HG03175 (cell line): Measurements from ENCODE around the gene AARS2.
A peak's percentile ranks its signal among the peaks of the same experiment; 100 is the strongest.

Experiments
- ATAC-seq: cut with Tn5 transposase; IDR thresholded peaks from one replicate; pipeline ENCODE4 v1.9.1; 2021; ENCODE audit warnings: mild to moderate bottlenecking, moderate library complexity; ENCODE audit not compliant: unreplicated experiment

AARS2 gene

DNA sequence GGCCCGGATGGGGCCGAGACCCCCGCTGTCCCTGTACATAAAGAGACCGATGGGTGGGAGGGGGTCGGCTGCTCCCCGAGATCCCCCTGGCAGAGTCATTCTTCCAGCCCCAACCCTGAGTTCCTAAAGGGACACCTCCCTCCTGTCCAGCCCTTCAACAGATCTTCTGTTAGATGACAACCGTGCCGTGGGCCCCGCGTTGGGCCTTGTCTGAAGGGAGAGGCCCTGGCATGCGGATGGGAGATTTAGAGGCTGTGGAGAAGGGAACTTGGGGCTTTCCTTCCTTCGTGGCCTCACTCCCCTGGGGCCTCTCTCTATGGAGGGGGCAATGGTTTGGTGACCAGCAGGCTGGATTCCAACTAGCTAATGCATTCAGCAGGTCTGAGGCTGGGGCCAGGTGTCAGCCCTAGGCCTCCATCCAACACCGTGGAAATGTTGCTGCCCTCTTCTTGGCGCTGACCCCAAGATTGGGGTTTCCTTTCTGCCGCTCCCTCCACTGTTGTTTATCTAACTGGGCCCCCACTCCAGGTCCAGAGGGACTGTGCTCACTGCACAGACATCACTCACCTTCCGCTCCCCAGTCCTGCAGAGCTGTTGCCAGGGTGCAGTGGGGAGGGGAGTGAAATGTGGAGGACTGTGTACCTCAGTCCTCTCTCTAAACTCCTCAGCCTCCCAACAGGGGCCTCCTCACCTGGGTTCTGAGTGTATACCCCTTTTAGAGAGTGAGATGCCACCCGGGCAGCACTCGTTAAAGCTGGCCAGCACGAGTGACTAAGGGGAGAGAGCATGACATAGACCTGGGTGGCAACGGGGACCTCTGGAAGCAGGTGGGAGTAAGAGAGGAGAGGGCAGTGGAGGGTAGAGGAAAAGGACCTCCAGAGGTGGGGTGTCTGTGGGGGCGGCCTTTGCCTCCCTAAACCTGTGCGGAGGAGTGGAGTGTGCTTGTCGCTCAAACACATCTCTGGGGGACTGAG lies 36.2 kb downstream of the AARS2 start:
- no peak for ATAC-seq

GRCh38 chr6:44275749-44276648 lies 37.1 kb downstream of the AARS2 start:
- no peak for ATAC-seq

- no peak for ATAC-seq
These were observed 37.8 kb downstream of the AARS2 start for GRCh38 chr6:44275271-44275748.

DNA sequence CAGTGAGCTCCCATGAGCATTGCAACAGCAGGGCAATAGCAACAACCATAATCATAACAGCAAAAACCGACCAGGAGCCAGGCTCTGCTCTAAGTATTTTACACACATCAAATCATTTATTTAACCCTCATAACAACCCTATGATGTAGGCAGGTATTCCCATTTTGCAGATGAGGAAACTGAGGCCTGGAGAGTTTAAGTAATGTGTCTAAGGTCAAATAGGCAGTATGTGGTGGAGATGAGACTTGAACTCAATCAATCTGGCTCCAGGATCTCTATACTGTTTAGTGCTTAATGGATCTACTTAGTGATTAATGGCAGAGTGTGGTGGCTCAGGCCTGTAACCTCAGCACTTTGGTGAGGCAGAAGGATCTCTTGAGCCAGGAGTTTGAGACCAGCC lies 39.5 kb downstream of the AARS2 start:
- ATAC-seq: no peak

- no peak for ATAC-seq
These were observed 40.1 kb downstream of the AARS2 start for GRCh38 chr6:44272999-44273566.

DNA sequence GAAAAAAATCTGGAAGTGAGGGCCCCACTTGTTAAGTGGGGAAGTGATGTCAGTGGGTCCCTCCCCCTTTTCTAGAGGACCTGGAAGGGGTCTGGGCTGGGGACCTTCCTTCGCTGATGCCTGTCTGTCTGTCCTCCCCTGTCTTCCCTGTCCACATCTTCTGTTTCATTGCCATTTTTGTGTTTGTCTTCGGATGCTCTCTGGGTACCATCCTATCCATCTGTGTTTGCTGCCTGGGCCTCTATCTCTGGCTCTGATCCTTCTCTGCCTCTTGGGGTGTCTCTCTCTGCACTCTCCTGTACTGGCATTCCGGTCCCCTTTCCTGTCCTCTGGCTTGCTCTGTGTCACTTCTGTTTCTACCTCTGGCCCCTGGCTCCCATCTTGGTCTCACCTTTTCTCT lies 40.6 kb downstream of the AARS2 start:
- no peak for ATAC-seq

DNA sequence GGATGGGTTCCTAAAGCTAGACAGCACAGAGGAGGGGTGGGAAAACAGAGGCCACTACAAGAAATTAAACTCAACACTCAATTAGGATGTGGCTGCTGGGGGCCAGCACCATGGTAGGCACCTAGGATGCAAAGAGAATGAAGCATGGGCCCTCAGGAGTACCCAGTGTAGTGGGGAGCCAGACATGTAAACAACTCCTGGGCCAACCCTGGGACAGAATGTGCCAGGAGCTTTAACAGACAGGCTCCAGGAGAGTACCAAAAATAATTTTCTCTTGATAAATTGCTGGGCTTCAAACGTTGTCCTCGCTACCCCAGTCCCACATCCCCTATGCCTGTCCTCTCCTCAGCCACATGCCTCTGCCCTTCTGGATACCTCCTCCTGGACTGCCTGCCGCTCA lies 41.2 kb downstream of the AARS2 start:
- no peak for ATAC-seq

DNA sequence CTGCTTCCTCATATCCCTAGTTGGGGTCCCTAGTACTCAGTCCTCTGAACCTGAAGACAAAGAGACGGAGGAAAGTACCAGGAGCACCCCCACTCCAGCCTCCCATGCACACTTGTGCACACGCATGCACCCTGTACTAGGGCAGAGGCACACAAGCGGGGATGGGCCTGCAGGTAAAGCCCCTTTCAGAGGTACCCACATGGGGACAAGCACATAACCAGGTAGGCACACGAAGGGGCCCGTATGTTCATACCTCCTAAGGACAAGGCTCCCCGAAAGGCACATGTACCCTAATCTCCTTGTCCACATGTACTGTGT lies 41.8 kb downstream of the AARS2 start:
- no peak for ATAC-seq

DNA sequence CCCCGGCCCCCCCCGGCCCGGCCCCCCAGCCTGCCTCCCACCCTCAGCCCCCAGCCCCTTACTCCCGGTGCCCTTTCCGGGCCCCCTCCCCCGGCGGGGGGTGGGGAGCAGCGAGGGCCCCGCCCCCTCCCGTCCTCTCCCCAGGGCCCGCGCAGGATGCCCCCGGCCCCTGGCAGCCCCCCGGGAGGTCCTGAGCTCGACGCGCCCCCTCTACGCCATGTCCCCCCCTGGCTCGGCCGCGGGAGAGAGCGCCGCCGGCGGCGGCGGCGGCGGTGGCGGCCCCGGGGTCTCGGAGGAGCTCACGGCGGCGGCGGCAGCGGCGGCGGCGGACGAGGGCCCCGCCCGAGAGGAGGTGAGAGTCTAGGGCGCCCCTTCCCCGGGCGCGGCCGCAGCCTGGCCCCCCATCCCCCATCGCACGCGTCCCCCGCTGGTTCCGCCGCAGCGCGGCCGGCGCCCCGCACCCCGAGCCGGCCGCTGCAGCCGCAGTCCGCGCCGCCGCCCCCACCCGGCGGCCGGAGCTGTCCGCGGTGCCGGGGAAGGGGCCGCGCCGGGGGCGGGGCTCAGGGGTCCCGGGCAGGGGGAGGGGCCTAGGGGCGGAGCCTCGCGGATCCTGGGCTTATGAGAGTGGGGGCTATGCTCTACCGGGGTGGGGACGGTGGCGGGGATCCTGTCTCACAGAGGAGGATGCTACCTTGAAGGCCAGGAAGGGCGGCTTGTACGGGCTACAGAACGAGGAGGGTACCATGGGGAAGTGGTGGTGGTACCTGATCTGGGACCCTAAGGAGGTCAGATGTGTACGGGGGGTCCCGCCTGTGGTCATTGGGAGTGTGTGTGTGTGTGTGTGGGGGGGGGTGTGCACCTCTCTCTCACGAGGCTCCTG lies 42.4 kb downstream of the AARS2 start:
- ATAC-seq: no peak

DNA sequence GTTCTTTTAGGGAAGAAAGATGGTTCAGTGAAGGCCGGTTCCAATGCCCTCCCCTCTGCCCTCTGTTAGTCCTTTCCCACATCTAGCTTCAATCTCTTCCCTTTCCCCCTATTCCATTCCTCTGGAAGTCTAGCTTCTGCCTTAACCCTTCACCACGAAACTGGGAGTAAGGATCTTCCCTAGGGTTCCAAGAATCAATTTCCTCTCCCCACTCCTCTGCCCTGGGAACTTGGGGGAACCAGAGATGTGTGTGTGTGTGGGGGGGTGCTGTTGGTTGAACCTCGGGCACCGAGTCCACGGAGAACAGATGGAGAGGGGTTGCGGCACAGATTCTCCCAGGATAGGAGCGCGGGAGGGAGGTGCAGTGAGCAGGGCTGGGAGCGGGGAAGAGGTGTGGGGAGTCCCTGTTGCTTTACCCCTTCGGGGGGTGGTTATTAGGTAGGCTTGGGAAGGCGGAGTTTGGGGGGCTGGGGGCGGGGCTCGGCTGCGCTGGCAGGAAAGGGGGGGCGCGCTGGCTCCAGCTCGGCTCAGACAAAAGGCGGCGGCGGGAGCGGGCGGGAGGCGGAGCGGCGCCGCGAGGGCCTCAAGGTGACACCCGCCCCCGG lies 43.1 kb downstream of the AARS2 start, which contains the start of gene TMEM151B:
TMEM151B (plus strand) TSS at position 530 of the 605 bp plus-strand sequence. CDS start 293 bp downstream, outside the sequence.
- no peak for ATAC-seq

DNA sequence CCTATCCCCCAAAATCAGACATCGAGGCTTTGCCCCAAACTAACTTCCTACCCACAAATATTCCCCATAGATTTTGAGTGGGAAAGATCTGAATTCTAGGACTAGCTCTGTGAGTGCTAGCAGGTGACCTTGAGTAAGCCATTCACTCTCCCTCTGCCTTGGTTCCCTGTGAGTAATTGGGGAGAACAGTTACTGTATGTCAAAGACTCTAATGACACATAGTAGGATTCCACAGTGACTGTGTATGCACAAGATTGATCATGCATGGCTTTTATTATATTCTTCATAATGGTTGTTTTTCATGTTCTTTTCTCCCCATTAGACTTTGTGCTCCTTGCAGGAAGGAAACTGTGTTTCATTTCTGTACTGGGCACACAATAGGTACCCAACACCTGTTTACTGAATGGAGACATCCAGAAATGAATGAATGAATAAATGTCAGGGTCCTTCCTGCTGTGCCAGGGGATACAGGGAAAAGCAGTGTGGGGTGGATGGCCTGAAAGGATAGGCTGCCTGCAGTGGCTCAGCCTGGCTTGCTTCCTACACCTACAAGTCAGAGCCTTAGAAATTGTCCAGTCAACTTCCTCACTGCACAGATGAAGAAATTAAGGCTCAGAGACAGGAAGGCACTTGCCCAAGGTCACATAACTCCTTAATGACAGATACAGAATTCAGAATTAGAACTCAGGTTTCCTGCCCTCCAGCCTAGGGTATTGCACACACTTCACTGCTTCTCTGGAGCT lies 43.8 kb downstream of the AARS2 start:
- no peak for ATAC-seq

DNA sequence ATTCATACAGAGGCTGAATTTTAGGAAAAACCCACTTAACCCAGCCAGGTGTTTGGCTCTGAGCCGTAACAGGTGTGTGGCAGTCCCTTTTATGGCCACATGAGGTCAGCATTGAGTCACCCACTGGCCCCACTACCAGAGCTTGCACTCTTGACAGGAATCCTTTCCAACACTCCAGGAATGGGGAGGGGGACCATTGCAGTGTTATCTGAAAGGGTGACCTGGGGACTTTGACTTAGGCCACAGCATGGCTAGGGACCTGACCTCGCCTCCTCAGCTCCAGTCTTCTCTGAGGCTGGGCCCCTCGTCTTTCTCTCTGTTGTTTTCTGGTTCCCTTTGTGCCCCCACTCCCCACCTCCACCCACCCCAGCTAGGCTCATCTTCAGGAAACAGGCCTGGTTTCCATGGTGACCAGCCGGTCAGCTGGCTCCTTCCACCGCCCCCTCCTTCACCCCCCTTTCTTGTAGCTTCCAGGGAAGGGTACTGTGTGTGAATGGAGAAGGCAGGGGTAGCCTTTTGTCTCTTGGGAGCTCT lies 45.0 kb downstream of the AARS2 start:
- ATAC-seq: no peak

DNA sequence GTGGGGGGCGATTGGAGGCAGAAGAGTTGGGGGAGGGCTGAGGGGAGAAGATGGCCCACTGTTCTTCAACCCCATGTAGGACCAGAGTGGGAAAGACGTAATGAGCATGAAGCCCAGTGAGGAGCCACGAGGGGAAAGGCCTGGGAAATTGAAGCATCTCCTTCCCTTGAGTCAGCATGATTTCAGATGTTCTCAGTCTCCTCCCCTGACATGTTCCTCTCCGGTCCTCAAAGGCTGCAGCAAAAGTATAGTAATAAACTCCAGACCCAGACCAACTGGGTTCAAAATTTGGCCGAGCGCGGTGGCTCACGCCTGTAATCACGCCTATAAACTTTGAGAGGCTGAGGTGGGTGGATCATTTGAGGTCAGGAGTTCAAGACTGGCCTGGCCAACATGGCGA lies 45.9 kb downstream of the AARS2 start:
- ATAC-seq: no peak

GRCh38 chr6:44266347-44266746 lies 46.8 kb downstream of the AARS2 start:
- ATAC-seq: peak; percentile 26

GRCh38 chr6:44265722-44266233 lies 47.4 kb downstream of the AARS2 start:
- no peak for ATAC-seq

DNA sequence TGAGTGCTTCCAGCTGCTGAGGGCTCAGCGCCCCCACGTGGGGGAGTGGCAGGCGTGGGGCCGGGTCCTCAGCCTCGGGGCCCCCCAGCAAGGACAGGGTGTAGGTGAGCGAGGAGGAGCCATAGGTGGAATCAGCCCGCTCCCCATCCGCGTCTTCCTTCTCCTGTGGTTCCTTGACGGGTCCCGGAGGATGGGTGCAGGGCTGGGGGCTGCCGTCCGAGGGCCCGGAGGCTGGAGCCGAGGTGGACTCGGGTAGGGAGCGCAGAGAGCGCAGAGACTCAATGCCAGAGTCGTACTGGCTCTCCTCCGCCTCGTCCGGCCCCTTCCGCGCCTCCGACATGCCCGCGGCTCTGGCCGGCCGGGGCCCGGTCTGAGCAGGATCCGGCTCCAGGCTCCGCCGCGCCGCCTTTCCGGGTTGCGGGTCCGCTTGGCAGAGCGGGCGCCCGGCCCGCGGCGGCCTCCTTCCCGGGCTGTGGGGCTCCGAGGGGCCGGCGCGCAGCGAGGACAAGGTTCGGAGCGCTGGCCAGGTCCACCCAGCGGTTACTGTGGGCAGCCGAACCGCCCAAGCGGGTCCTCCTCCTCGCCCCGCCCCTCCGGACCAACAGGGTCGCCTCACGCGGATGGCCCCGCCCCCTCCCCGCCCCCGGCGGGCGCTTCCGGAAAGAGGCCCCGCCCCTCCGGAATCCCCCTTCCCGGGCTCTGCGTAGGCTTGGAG lies 48.0 kb downstream of the AARS2 start, which contains the start of gene NFKBIE:
NFKBIE (minus strand) TSS at position 545 of the 715 bp plus-strand sequence; CDS start at position 340, 205 bp downstream.
- ATAC-seq: peak; percentile 51

- peak; percentile 42 for ATAC-seq
These were observed 48.8 kb downstream of the AARS2 start for GRCh38 chr6:44264154-44265006.
